Trophoblast cell (in vitro differentiated cells and primary cell): ENCODE data around the gene BLOC1S6.

ENCODE experiments used
- DNase-seq, 2 donors: peaks; one replicate each; pipeline ENCODE4 v3.0.0-alpha.2; 2016
- H2AFZ ChIP-seq: 2 replicates; pipeline ENCODE4 v1.6.1; 2013; ENCODE audit warnings: low read length, moderate library complexity, mild to moderate bottlenecking; ENCODE audit not compliant: insufficient read depth, poor library complexity
- H2AK5ac ChIP-seq: 2 replicates; pipeline ENCODE4 v1.6.1; 2013; ENCODE audit warnings: mild to moderate bottlenecking, low read length
- H2BK120ac ChIP-seq: 2 replicates; pipeline ENCODE4 v1.6.1; 2013; ENCODE audit warnings: low read length, mild to moderate bottlenecking, moderate library complexity; ENCODE audit not compliant: insufficient read depth, poor library complexity
- H2BK12ac ChIP-seq: 2 replicates; pipeline ENCODE4 v1.6.1; 2013; ENCODE audit warnings: mild to moderate bottlenecking, low read length, moderate library complexity
- H2BK5ac ChIP-seq: 2 replicates; pipeline ENCODE4 v1.6.1; 2013; ENCODE audit warnings: low read length, low read depth, moderate library complexity, mild to moderate bottlenecking; ENCODE audit not compliant: poor library complexity
- H3K14ac ChIP-seq: 2 replicates; pipeline ENCODE4 v1.6.1; 2013; ENCODE audit warnings: mild to moderate bottlenecking, low read length
- H3K18ac ChIP-seq: 2 replicates; pipeline ENCODE4 v1.6.1; 2013; ENCODE audit warnings: mild to moderate bottlenecking, low read length
- H3K23ac ChIP-seq: 2 replicates; pipeline ENCODE4 v1.6.1; 2013; ENCODE audit warnings: low read length
- H3K27ac ChIP-seq: 2 replicates; pipeline ENCODE4 v1.5.1; 2013; ENCODE audit warnings: low read depth, mild to moderate bottlenecking, inconsistent platforms, low read length, moderate library complexity
- H3K27me3 ChIP-seq: 2 replicates; pipeline ENCODE4 v1.6.1; 2013; ENCODE audit warnings: inconsistent platforms, mild to moderate bottlenecking, low read length, moderate library complexity; ENCODE audit not compliant: insufficient read depth
- H3K36me3 ChIP-seq, 2 experiments: 1 replicate in 1 of 2; 2 replicates in 1 of 2; pipeline ENCODE4 v1.6.1; 2013; ENCODE audit warnings: low read length in 2 of 2, mild to moderate bottlenecking in 2 of 2, moderate library complexity in 1 of 2; ENCODE audit not compliant: insufficient read depth in 2 of 2, control insufficient read depth in 1 of 2
- H3K4ac ChIP-seq: 2 replicates; pipeline ENCODE4 v1.6.1; 2013; ENCODE audit warnings: low read depth, mild to moderate bottlenecking, low read length, moderate library complexity
- H3K4me1 ChIP-seq, 2 experiments: 1 replicate in 1 of 2; 2 replicates in 1 of 2; pipeline ENCODE4 v1.6.1; 2013; ENCODE audit warnings: low read length in 2 of 2, mild to moderate bottlenecking in 2 of 2, moderate library complexity in 1 of 2; ENCODE audit not compliant: insufficient read depth in 2 of 2, control insufficient read depth in 1 of 2
- H3K4me2 ChIP-seq: 2 replicates; pipeline ENCODE4 v1.6.1; 2013; ENCODE audit warnings: inconsistent platforms, mild to moderate bottlenecking, low read length, moderate library complexity
- H3K4me3 ChIP-seq: 2 replicates; pipeline ENCODE4 v1.5.1; 2013; ENCODE audit warnings: mild to moderate bottlenecking, low read depth, low read length, inconsistent platforms
- H3K79me1 ChIP-seq: one replicate; pipeline ENCODE4 v1.6.1; 2013; ENCODE audit warnings: low read length
- H3K79me2 ChIP-seq: 2 replicates; pipeline ENCODE4 v1.6.1; 2013; ENCODE audit warnings: low read length, mild to moderate bottlenecking; ENCODE audit not compliant: control insufficient read depth, insufficient read depth, poor library complexity
- H3K9ac ChIP-seq: 2 replicates; pipeline ENCODE4 v1.6.1; 2013; ENCODE audit warnings: mild to moderate bottlenecking, low read length
- H3K9me3 ChIP-seq: 2 replicates; pipeline ENCODE4 v1.6.1; 2013; ENCODE audit warnings: low read depth, mild to moderate bottlenecking, control low read depth, inconsistent platforms, low read length; ENCODE audit not compliant: insufficient read depth
- H4K12ac ChIP-seq: 2 replicates; pipeline ENCODE4 v1.6.1; 2013; ENCODE audit warnings: low read depth, mild to moderate bottlenecking, low read length, moderate library complexity
- H4K8ac ChIP-seq: 2 replicates; pipeline ENCODE4 v1.6.1; 2013; ENCODE audit warnings: low read depth, mild to moderate bottlenecking, low read length, moderate library complexity
- H4K91ac ChIP-seq: one replicate; pipeline ENCODE4 v1.6.1; 2013; ENCODE audit warnings: low read depth, mild to moderate bottlenecking, low read length, moderate library complexity
- WGBS: extraction: QIAGEN DNeasy Blood & Tissue Kit; methylation state at CpG from one replicate; pipeline ENCODE4 v1.1.7; 2013; ENCODE audit warnings: missing lambda C conversion rate; ENCODE audit not compliant: insufficient read length, insufficient coverage; ENCODE audit errors: extremely low coverage; 5-methylcytosine and 5-hydroxymethylcytosine counted together

BLOC1S6 gene

GRCh38 chr15:45635763-45636292 lies 48.6 kb downstream of the BLOC1S6 start:
- Histone ChIP-seq H3K4me2 (peak overlapping the region; percentile 78), H2AFZ (no peak overlapping the region), H3K18ac (no peak overlapping the region), H4K8ac (no peak overlapping the region), H2BK5ac (no peak overlapping the region), H4K12ac (no peak overlapping the region), H3K27ac (no peak overlapping the region), H3K4me1 (peaks cover 7 to 11% of the 10 kb centered on the region in 2 experiments), H3K14ac (no peak overlapping the region), H2BK12ac (no peak overlapping the region), H3K4me3 (no peak overlapping the region), H4K91ac (no peak overlapping the region), H3K36me3 (no peaks in the 10 kb centered on the region), H3K23ac (no peak overlapping the region), H3K79me1 (no peaks in the 10 kb centered on the region), H3K79me2 (no peaks in the 10 kb centered on the region), H3K27me3 (peaks cover 15% of the 10 kb centered on the region), H2AK5ac (no peak overlapping the region), H3K4ac (no peak overlapping the region), H3K9ac (no peak overlapping the region), H3K9me3 (no peaks in the 10 kb centered on the region), H2BK120ac (no peak overlapping the region)
- no CpG with 5 or more reads among the region's 17 CpGs for WGBS
- DNase-seq: no peak

GRCh38 chr15:45637141-45637540 lies 50.0 kb downstream of the BLOC1S6 start:
- H3K27me3 ChIP-seq: peaks cover 15% of the 10 kb centered on the region
- no peak overlapping the region for H3K4me3 ChIP-seq
- H3K14ac ChIP-seq: no peak overlapping the region
- H3K4me2 ChIP-seq: no peak overlapping the region
- no peaks in the 10 kb centered on the region for H3K79me2 ChIP-seq
- no CpG with 5 or more reads among the region's 1 CpG for WGBS
- H2BK5ac ChIP-seq: no peak overlapping the region
- no peaks in the 10 kb centered on the region for H3K79me1 ChIP-seq
- no peak overlapping the region for H4K12ac ChIP-seq
- no peaks in the 10 kb centered on the region for H3K9me3 ChIP-seq
- H2AK5ac ChIP-seq: no peak overlapping the region
- no peak overlapping the region for H2AFZ ChIP-seq
- H3K18ac ChIP-seq: no peak overlapping the region
- no peak overlapping the region for H4K8ac ChIP-seq
- no peak overlapping the region for H3K27ac ChIP-seq
- H3K4me1 ChIP-seq: peaks cover 7 to 12% of the 10 kb centered on the region in 2 experiments
- no peak overlapping the region for H4K91ac ChIP-seq
- no peak overlapping the region for H2BK12ac ChIP-seq
- H3K9ac ChIP-seq: no peak overlapping the region
- no peak overlapping the region for H3K23ac ChIP-seq
- no peak for DNase-seq
- no peaks in the 10 kb centered on the region for H3K36me3 ChIP-seq
- no peak overlapping the region for H2BK120ac ChIP-seq
- H3K4ac ChIP-seq: no peak overlapping the region

DNA sequence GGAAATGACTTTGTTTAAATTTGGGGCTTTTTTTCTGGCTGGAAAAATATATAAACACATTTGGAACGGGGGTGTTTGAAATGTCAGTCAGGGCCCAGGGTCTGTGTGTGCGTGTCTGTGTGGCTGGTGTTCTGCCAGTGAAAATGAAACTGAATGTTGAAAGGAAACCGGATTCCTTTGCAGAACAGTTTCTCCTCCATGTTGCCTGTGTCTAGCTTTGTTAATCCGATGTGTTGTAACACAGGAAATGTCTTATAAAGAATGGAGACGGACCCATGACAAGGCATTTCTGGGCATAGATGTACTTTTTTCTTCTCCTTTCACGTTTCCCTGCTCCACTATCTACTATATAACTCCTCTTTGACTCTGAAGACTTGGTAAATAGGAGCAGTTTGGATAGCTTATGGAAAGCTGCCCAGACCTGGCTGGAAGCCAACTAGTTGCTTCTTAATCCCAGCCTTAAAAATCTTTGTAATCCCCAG lies 50.4 kb downstream of the BLOC1S6 start:
- H3K36me3 ChIP-seq: no peaks in the 10 kb centered on the region
- no peaks in the 10 kb centered on the region for H3K79me1 ChIP-seq
- no peak overlapping the region for H2BK120ac ChIP-seq
- H2BK12ac ChIP-seq: no peak overlapping the region
- no peak overlapping the region for H3K14ac ChIP-seq
- no peak overlapping the region for H2BK5ac ChIP-seq
- H4K91ac ChIP-seq: no peak overlapping the region
- H3K9ac ChIP-seq: no peak overlapping the region
- H3K9me3 ChIP-seq: no peaks in the 10 kb centered on the region
- H3K4me1 ChIP-seq: peaks cover 7 to 12% of the 10 kb centered on the region in 2 experiments
- peak in 1 of 2 donors; percentile 41 for DNase-seq
- H2AK5ac ChIP-seq: no peak overlapping the region
- H4K12ac ChIP-seq: no peak overlapping the region
- no peak overlapping the region for H3K27ac ChIP-seq
- no peak overlapping the region for H4K8ac ChIP-seq
- H3K4ac ChIP-seq: no peak overlapping the region
- H3K4me3 ChIP-seq: no peak overlapping the region
- no peak overlapping the region for H3K23ac ChIP-seq
- H2AFZ ChIP-seq: no peak overlapping the region
- H3K27me3 ChIP-seq: peaks cover 15% of the 10 kb centered on the region
- no peak overlapping the region for H3K18ac ChIP-seq
- WGBS: no CpG with 5 or more reads among the region's 6 CpGs
- H3K79me2 ChIP-seq: no peaks in the 10 kb centered on the region
- no peak overlapping the region for H3K4me2 ChIP-seq

GRCh38 chr15:45640616-45641015 lies 53.4 kb downstream of the BLOC1S6 start:
- H2BK5ac ChIP-seq: no peak overlapping the region
- no peak overlapping the region for H4K8ac ChIP-seq
- H2BK12ac ChIP-seq: no peak overlapping the region
- no CpG with 5 or more reads among the region's 2 CpGs for WGBS
- no peak overlapping the region for H3K4ac ChIP-seq
- H4K12ac ChIP-seq: no peak overlapping the region
- H3K14ac ChIP-seq: no peak overlapping the region
- peak in 1 of 2 donors; percentile 25 for DNase-seq
- H2BK120ac ChIP-seq: no peak overlapping the region
- H3K27me3 ChIP-seq: peaks cover under 1% of the 10 kb centered on the region
- no peak overlapping the region for H2AK5ac ChIP-seq
- H3K23ac ChIP-seq: no peak overlapping the region
- no peak overlapping the region for H4K91ac ChIP-seq
- H2AFZ ChIP-seq: no peak overlapping the region
- H3K9ac ChIP-seq: no peak overlapping the region
- H3K4me3 ChIP-seq: no peak overlapping the region
- no peaks in the 10 kb centered on the region for H3K79me2 ChIP-seq
- H3K27ac ChIP-seq: no peak overlapping the region
- no peak overlapping the region for H3K18ac ChIP-seq
- H3K9me3 ChIP-seq: no peaks in the 10 kb centered on the region
- H3K4me1 ChIP-seq: peaks cover 0 to 2% of the 10 kb centered on the region in 2 experiments
- H3K79me1 ChIP-seq: no peaks in the 10 kb centered on the region
- no peak overlapping the region for H3K4me2 ChIP-seq
- no peaks in the 10 kb centered on the region for H3K36me3 ChIP-seq
